Vagina (tissue), 2 donors: ENCODE data around the gene ZNF598. TPM values are rescaled to one million over a fixed set of nuclear protein-coding genes. Genes with fewer than 3 reads are reported as not detected.

Source experiments
- DNase-seq, 2 donors: peaks; one replicate each; pipeline ENCODE4 v3.0.0-alpha.2; 2017; ENCODE audit errors: extremely low spot score in 2 of 2
- H3K27ac ChIP-seq: fragments of 200-600 bp; sonication (generic); one replicate; pipeline ENCODE4 v1.5.1; 2019
- H3K27me3 ChIP-seq: fragments of 200-600 bp; sonication (generic); one replicate; pipeline ENCODE4 v1.5.1; 2019
- H3K36me3 ChIP-seq, 2 donors: fragments of 200-600 bp; sonication (generic); one replicate each; pipeline ENCODE4 v1.5.1; 2017 to 2019
- H3K4me1 ChIP-seq: fragments of 200-600 bp; sonication (generic); one replicate; pipeline ENCODE4 v1.5.1; 2019
- H3K4me3 ChIP-seq, 2 donors: fragments of 200-600 bp; sonication (generic); 1 replicate in 1 of 2; 2 replicates in 1 of 2; pipeline ENCODE4 v1.5.1; 2016 to 2019
- H3K9me3 ChIP-seq: fragments of 200-600 bp; sonication (generic); one replicate; pipeline ENCODE4 v1.5.1; 2019
- CTCF ChIP-seq, 3 experiments: fragments of 450-650 bp in 2 of 3; fragments of 200-600 bp in 1 of 3; sonication (generic) in 1 of 3; IDR thresholded peaks; one replicate each; pipeline ENCODE4 v1.5.1; 2017 to 2019; ENCODE audit warnings: antibody characterized with exemption in 3 of 3, mild to moderate bottlenecking in 2 of 3, moderate library complexity in 2 of 3
- POLR2A ChIP-seq, 2 donors: fragments of 450-650 bp; IDR thresholded peaks; one replicate each; pipeline ENCODE4 v1.6.1; 2017; ENCODE audit warnings: antibody characterized with exemption in 2 of 2, mild to moderate bottlenecking in 2 of 2, moderate library complexity in 2 of 2
- POLR2AphosphoS5 ChIP-seq, 2 donors: sonication (generic); formaldehyde crosslinking; IDR thresholded peaks; one replicate each; pipeline ENCODE4 v1.9.0; 2017; ENCODE audit warnings: antibody characterized with exemption in 2 of 2, mild to moderate bottlenecking in 2 of 2, low read depth in 1 of 2; ENCODE audit not compliant: insufficient read depth in 1 of 2
- intact Hi-C: fragments of 100-400 bp; cut with DNase I; formaldehyde crosslinking; loops from one replicate; pipeline ENCODE4 v1.15.1; 2023
- total RNA-seq: library from RNA; depleted of rRNA; stranded (reverse); fragments of >200 nt; gene quantifications from one replicate; pipeline ENCODE4 v1.2.3, GENCODE V29; 2016

Gene ZNF598
- total RNA-seq, 1 donor from 2014 or later, result 51.8 TPM

GRCh38 chr16:2008631-2009163, 924 bp downstream of the ZNF598 start:
- H3K4me3 ChIP-seq, result peak overlapping the region; percentile 90 to 94
- no peak for TF ChIP-seq CTCF (IDR thresholded peaks at IDR 0.05)
- TF ChIP-seq POLR2A (IDR thresholded peaks at IDR 0.05), result no peak
- no peak for TF ChIP-seq POLR2AphosphoS5 (IDR thresholded peaks at IDR 0.05; ENCODE audit: insufficient read depth in 1 of 2, low read depth in 1 of 2)

GRCh38 chr16:2008009-2008526, 1.6 kb downstream of the ZNF598 start:
- Histone ChIP-seq H3K9me3 (no peaks in the 10 kb centered on the region), H3K27ac (peak overlapping the region; percentile 85), H3K4me1 (peaks cover 68% of the 10 kb centered on the region), H3K4me3 (peak overlapping the region; percentile 19 to 94), H3K27me3 (no peaks in the 10 kb centered on the region), H3K36me3 (peaks cover 0 to 3% of the 10 kb centered on the region in 2 donors)
- intact Hi-C loops, result no loop called here
- no peak for DNase-seq
- no peak for TF ChIP-seq POLR2A (IDR thresholded peaks at IDR 0.05)
- TF ChIP-seq CTCF (IDR thresholded peaks at IDR 0.05), result no peak
- peak; percentile 35 to 48 for TF ChIP-seq POLR2AphosphoS5 (IDR thresholded peaks at IDR 0.05; ENCODE audit: insufficient read depth in 1 of 2, low read depth in 1 of 2)

More at GRCh38 chr16:2008631-2009163, 924 bp downstream of the ZNF598 start:
- intact Hi-C loops, result no loop called here
- H3K27me3 ChIP-seq, result no peaks in the 10 kb centered on the region
- no peaks in the 10 kb centered on the region for H3K9me3 ChIP-seq
- peak overlapping the region; percentile 85 for H3K27ac ChIP-seq
- H3K4me1 ChIP-seq, result peaks cover 63% of the 10 kb centered on the region
- DNase-seq, result no peak
- H3K36me3 ChIP-seq, result no peaks in the 10 kb centered on the region

- DNase-seq, result no peak
- Histone ChIP-seq H3K4me1 (peaks cover 68% of the 10 kb centered on the region), H3K4me3 (peak overlapping the region in 1 of 2 donors; percentile 19), H3K27ac (peak overlapping the region; percentile 85), H3K9me3 (no peaks in the 10 kb centered on the region), H3K36me3 (peaks cover 0 to 11% of the 10 kb centered on the region in 2 donors), H3K27me3 (no peaks in the 10 kb centered on the region)
- TF ChIP-seq CTCF (IDR thresholded peaks at IDR 0.05), result no peak
- no peak for TF ChIP-seq POLR2A (IDR thresholded peaks at IDR 0.05)
- no peak for TF ChIP-seq POLR2AphosphoS5 (IDR thresholded peaks at IDR 0.05; ENCODE audit: insufficient read depth in 1 of 2, low read depth in 1 of 2)
- intact Hi-C loops, result no loop called here
Measured at GRCh38 chr16:2007081-2007836, 2.4 kb downstream of the ZNF598 start.

- no peaks in the 10 kb centered on the region for H3K27me3 ChIP-seq
- H3K27ac ChIP-seq, result no peak overlapping the region
- DNase-seq, result no peak
- no peak overlapping the region for H3K4me3 ChIP-seq
- H3K4me1 ChIP-seq, result peaks cover 68% of the 10 kb centered on the region
- peaks cover 0 to 21% of the 10 kb centered on the region in 2 donors for H3K36me3 ChIP-seq
- H3K9me3 ChIP-seq, result no peaks in the 10 kb centered on the region
- TF ChIP-seq POLR2AphosphoS5 (IDR thresholded peaks at IDR 0.05; ENCODE audit: insufficient read depth in 1 of 2, low read depth in 1 of 2), result no peak
- TF ChIP-seq CTCF (IDR thresholded peaks at IDR 0.05), result no peak
- TF ChIP-seq POLR2A (IDR thresholded peaks at IDR 0.05), result no peak
- intact Hi-C loops, result no loop called here
Measured at GRCh38 chr16:2006317-2006716, 3.3 kb downstream of the ZNF598 start.

- Histone ChIP-seq H3K27ac (no peak overlapping the region), H3K27me3 (no peaks in the 10 kb centered on the region), H3K4me1 (peaks cover 67% of the 10 kb centered on the region), H3K4me3 (no peak overlapping the region), H3K9me3 (no peaks in the 10 kb centered on the region), H3K36me3 (peaks cover 0 to 27% of the 10 kb centered on the region in 2 donors)
- DNase-seq, result no peak
- intact Hi-C loops, result no loop called here
- TF ChIP-seq CTCF (IDR thresholded peaks at IDR 0.05), result no peak
- TF ChIP-seq POLR2A (IDR thresholded peaks at IDR 0.05), result no peak
- no peak for TF ChIP-seq POLR2AphosphoS5 (IDR thresholded peaks at IDR 0.05; ENCODE audit: insufficient read depth in 1 of 2, low read depth in 1 of 2)
Measured at GRCh38 chr16:2005646-2006045, 4.0 kb downstream of the ZNF598 start.
